GM12874 (cell line): Measurements from ENCODE around the gene ACTL7B.

Experiments used
- TF ChIP-seq, protein P1 (sequence below): IDR thresholded peaks from 2 replicates; pipeline ENCODE4 v1.5.1; 2011; ENCODE audit warnings: low read depth, mild to moderate bottlenecking, control low read depth, low read length, moderate library complexity; ENCODE audit not compliant: insufficient read depth

Gene ACTL7B

DNA sequence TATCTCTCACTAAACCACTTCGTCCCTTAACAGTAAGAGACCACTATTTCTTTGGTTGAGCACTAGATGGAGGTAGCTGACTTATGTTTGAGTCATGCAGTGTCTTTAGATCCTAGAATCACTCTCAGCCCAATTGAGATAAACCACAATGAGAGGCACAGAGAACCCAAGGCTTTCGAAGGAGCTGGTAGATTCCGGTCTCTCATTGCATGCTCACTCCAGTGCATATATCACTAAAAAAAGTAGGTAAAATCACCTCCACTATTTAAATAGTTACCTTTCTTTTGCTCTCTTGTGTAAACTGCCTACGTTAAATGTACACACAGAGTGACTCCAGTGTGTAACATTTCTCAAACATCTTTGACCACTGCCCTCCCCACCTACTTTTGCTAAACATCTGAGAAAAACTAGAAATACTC, 33.9 kb upstream of the ACTL7B start:
- TF ChIP-seq, protein P1, sequence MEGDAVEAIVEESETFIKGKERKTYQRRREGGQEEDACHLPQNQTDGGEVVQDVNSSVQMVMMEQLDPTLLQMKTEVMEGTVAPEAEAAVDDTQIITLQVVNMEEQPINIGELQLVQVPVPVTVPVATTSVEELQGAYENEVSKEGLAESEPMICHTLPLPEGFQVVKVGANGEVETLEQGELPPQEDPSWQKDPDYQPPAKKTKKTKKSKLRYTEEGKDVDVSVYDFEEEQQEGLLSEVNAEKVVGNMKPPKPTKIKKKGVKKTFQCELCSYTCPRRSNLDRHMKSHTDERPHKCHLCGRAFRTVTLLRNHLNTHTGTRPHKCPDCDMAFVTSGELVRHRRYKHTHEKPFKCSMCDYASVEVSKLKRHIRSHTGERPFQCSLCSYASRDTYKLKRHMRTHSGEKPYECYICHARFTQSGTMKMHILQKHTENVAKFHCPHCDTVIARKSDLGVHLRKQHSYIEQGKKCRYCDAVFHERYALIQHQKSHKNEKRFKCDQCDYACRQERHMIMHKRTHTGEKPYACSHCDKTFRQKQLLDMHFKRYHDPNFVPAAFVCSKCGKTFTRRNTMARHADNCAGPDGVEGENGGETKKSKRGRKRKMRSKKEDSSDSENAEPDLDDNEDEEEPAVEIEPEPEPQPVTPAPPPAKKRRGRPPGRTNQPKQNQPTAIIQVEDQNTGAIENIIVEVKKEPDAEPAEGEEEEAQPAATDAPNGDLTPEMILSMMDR: no peak

GRCh38 chr9:108885643-108886348, 30.0 kb upstream of the ACTL7B start:
- TF ChIP-seq, protein P1: no peak

GRCh38 chr9:108884701-108885100, 28.9 kb upstream of the ACTL7B start:
- TF ChIP-seq, protein P1: no peak

GRCh38 chr9:108883085-108883484, 27.3 kb upstream of the ACTL7B start:
- TF ChIP-seq, protein P1: no peak

GRCh38 chr9:108882052-108882888, 26.5 kb upstream of the ACTL7B start:
- TF ChIP-seq, protein P1: no peak

DNA sequence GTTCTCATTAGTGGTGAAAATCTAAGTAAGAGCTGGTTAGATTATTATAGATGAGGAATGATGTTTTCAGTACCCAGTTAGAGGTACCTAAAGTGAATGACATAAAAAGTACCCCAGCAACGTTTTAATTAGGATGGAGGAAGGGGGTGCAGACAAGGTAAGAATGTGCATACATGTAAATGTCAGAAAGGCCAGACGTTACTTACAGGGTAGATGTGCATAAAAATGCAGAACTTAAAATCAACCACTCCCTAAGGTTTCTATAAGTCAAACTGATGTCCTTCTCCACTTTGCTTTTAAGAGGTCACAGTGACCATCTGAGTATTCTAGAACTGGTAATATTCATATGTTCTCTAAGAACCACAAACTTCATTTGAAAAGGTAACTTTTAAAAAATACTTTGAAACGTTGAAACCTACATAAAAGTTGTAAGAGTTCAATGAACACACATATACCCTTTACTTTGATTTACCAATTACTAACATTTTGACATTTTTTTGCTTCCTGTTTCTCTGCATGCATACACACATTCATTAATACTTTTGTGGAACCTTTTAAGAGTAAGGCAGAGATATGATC, 25.0 kb upstream of the ACTL7B start:
- TF ChIP-seq, protein P1: no peak

DNA sequence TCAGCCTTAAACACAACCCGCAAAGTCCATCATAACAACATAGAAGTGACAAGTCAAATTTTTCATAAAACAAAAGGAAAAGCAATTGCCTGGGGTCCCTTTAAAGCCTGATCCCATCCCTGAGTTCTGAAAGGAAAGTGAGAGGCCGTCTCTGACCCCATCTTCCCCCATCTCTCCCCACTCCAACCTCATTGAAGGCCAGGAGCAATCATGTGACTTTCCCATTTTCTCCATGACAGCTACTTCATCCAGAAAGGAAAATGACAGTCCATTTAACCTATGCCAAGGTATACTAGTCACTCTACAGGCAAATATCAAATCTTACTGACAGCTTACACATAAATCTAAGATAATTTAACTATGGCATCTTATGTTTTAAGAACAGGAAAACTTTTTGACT, 21.7 kb upstream of the ACTL7B start:
- TF ChIP-seq, protein P1: no peak
